HG03571 (cell line): ENCODE measurements around the gene KLHL40.

Source experiments
- ATAC-seq: cut with Tn5 transposase; IDR thresholded peaks from one replicate; pipeline ENCODE4 v1.9.1; 2021; ENCODE audit not compliant: unreplicated experiment

KLHL40 gene

DNA sequence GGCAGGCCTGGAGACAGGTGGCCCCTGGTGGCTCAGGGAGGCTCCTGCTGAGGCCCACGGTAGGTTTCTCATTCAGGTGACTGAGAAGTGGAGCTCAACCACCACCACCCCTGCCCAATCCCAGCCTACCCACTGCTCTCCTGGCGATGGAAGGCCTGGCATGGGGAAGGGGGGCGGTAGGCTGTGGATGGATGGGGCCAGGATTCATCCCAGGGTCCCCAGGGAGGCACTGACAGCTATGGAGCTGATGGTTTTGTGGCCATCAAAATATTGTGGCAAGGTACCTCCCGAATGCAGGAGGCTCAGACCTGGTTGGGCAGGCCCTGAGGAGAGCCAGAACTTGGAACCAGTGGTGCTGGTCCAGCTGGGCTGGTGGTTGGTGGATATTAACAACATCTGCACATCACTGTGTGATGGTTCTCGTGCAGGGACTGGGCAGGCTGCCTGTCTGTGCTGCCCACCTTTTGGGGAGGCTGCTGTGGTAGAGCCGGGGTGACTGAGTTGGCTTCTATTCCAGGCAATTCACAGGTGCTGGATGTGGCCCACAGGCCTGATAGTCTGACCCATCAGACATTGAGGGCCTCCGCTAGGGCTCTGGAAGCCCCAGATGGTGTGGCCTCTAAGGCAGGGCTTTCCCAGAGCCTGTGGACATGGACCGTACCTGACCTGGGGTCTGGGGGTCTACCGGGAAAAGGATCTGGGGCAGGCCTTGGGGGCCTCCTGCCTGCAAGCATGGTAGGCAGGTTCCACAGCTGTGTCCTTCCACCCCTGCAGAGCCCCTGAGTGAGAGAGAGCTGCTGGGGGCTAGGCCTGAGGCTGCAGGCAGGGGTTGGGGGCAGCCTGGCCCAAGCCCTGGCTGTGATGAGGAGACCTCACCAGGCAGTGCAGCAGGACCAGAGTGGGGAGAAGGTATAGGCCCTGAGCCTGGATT, 28.4 kb upstream of the KLHL40 start:
- no peak for ATAC-seq

DNA sequence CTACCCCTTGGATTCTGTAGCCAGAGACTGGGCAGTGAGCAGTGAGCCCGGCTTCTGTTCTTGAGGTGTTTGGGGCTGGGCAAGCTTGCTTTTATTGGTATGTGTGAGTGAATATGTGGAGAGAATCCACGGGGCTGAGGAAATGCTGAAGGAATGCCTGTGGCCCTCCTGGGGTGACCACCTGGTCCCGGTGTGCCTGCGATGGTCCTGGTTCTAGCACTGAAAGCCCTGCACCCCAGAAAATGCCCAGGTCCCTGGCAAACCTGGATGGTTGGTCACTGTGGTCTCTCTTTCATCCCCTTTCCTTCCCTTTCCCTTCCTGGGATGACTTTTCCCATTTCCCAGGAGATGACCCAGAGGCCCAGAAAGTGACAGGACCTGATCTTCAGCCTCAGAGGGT, 27.7 kb upstream of the KLHL40 start:
- no peak for ATAC-seq

DNA sequence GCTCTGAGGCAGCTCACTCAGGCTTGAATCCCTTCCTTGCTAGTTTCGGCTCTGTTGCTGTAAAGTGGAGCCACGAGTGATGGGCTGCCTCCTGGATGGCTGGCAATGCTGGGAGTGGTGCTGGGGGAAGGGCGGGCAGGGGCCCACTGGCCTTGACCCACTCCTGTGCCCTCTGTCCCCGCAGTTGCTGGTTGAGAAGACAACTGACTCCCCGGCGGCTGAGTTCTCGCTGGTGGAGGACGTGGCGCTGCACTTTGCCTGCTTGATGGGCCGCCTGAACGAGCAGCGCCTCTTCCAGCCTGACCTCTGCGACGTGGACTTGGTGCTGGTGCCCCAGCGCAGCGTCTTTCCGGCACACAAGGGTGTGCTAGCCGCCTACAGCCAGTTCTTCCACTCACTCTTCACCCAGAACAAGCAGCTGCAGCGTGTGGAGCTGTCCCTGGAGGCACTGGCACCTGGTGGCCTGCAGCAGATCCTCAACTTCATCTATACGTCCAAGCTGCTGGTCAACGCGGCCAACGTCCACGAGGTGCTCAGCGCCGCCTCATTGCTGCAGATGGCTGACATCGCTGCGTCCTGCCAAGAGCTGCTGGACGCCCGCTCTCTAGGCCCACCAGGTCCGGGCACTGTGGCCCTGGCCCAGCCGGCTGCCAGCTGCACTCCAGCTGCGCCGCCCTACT, 27.1 kb upstream of the KLHL40 start:
- no peak for ATAC-seq

DNA sequence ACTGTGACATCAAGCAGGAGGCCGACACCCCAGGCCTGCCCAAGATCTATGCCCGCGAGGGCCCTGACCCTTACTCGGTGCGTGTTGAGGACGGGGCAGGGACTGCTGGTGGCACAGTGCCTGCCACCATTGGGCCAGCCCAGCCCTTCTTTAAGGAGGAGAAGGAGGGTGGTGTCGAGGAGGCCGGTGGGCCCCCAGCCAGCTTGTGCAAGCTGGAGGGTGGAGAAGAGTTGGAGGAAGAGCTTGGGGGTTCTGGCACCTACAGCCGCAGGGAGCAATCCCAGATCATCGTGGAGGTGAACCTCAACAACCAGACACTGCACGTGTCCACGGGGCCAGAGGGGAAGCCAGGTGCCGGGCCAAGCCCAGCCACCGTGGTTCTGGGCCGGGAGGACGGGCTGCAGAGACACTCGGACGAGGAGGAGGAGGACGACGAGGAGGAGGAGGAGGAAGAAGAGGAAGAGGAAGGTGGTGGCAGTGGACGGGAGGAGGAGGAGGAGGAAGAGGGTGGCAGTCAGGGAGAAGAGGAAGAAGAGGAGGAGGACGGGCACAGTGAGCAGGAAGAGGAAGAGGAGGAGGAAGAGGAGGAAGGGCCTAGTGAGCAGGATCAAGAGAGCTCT, 26.5 kb upstream of the KLHL40 start:
- no peak for ATAC-seq

DNA sequence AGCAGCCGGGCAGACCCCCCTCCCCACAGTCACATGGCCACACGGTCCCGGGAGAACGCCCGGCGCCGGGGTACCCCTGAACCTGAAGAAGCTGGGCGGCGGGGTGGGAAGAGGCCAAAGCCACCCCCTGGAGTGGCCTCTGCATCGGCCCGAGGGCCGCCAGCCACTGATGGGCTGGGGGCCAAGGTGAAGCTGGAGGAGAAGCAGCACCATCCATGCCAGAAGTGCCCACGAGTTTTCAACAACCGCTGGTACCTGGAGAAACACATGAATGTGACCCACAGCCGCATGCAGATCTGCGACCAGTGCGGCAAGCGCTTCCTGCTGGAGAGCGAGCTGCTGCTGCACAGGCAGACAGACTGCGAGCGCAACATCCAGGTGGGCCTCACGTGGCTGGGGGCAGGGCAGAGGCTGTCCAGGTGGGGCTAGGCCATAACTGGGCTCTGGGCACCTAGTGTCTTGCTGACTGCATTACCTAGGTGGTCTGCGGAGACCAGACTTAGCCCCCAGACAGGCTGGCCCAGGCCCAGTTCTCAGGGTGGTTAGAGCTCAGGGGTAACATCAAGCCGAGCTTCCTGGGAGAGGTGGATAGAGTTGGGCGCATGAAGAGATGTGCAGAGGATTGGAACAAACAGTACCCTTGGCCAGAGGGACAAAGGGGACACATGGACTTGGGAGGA, 25.7 kb upstream of the KLHL40 start:
- ATAC-seq = no peak

DNA sequence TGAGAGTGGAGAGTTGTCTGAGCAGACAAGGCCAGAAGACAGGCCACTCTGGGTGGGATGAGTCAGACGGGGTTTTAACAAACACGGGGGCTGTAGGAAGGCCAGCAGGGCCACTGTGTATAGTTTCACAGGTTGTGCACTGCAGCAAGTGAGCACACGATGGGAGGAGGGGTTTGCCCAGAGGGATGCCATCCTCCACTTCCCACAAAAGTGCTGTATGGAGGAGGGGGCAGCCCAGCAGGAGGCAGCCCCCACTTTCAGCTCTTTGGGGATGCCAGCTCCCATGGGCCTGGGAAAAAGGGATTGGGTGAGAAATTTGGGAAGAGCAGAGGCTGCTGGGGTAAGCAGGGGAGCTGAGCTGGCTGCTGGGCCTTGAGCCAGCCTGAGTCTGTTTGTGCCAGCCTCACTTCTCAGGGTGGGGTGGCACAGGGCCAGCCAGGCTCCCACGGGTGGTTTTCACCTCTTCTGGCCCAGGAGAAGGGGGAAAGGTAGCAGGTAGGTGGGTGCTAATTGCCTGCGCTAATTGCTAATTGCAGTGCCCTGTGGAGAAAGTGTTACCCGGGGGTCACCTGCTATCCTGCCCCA, 25.1 kb upstream of the KLHL40 start:
- no peak for ATAC-seq

DNA sequence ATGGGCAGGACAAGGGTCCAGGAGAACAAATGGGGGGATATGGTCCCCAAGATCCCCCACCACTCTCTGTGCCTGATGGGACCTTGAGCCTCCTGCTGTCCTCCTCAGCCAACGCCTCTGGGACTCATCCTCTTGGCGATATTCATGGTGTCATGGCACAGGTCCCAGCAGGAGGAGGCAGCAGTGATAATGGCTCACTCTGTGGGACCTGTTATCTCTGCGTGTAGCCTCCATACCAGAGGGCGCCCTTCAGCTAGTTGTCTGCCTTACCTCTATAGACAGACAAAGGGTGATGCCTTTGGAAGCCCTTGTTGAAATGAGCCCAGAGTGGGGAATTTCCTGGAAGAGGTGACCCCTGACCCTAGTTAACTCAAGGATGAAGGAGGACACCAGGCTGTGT, 24.4 kb upstream of the KLHL40 start:
- no peak for ATAC-seq

DNA sequence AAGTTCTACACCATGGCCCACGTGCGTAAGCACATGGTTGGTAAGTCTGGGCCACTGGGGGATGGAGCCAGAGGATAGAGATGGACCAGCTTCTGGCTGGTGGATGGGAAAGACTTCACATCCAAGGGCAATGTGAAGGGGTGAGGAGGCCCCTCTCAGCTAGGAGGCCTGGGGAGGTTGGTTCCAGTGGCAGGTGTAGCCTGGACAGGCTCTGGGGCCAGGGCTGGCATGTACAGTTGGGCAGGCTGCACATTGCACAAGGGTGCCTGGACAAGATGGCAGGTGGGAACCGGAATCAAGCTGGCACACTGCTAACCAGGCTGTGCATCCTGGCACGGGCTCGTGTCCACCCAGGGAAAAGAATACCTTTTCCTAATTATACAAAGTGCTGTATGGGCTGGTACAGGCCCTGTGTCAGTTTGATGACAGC, 23.7 kb upstream of the KLHL40 start:
- ATAC-seq = no peak

DNA sequence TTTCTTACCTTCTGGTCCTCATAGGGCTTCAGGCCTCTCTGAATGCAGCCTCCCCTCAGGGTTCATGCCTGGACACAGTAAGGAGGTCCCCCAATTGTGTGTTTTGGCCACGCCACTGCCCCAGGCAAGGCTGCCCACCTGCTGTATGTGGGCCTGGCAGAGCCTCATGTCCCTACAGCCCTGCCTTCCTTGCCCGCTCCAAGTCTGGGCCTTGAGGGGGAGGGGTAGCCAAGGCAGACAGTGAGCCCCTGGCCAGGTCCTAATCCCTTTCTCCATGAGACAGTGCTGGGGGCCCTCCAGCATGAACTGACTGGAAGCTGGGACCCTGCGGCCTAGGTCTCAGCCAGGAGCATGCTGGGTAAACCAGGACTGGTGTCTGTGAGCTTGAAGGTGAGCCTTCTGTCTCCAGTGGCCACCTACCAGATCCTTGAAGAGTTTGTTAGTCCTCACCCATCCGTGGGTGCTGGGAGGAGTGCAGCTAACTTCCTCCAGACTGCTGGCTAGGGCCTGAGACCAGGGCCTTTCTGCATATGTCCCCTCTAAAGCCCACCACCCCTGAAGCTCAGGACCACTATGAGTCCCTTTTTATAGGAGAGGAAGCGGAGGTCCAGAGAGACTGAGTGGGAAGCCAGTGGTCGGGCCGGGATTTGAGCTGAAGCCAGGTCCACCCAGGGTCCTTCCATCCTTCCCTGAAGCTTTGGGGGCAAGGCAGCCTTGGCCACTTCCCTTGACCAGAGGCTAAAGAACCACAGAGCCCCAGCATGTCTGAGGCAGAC, 23.1 kb upstream of the KLHL40 start:
- no peak for ATAC-seq

DNA sequence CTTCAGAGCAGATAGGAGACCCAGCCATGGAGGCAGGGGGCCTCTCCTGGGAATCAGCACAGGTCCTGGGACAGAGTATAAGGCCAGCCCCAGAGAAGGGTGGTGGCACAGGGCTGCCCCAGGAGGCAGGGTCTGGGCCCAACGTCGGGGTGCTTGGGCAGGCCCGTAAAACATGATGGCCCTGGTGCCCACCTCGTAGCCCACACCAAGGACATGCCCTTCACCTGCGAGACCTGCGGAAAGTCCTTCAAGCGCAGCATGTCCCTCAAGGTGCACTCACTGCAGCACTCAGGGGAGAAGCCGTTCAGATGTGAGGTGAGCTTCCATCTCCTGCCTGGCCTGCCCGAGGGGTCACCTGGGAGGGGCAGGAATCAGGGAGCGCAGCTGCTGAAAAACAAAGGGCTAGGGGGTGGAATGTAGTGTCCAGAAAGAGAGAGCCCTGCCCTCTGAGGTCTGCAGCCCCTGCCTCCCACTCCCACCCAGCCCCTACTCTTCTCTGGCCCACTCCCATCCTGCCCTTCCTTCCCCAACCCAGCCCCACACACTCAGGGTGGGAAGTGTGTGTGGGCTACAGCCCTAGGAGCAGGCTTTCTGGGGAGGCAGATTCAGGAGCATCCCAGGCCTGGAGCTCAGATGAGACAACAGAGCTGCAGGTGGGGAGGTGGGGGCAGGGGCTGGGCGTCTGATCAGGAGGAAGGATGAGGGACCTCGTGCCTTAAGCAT, 22.4 kb upstream of the KLHL40 start:
- ATAC-seq = no peak

DNA sequence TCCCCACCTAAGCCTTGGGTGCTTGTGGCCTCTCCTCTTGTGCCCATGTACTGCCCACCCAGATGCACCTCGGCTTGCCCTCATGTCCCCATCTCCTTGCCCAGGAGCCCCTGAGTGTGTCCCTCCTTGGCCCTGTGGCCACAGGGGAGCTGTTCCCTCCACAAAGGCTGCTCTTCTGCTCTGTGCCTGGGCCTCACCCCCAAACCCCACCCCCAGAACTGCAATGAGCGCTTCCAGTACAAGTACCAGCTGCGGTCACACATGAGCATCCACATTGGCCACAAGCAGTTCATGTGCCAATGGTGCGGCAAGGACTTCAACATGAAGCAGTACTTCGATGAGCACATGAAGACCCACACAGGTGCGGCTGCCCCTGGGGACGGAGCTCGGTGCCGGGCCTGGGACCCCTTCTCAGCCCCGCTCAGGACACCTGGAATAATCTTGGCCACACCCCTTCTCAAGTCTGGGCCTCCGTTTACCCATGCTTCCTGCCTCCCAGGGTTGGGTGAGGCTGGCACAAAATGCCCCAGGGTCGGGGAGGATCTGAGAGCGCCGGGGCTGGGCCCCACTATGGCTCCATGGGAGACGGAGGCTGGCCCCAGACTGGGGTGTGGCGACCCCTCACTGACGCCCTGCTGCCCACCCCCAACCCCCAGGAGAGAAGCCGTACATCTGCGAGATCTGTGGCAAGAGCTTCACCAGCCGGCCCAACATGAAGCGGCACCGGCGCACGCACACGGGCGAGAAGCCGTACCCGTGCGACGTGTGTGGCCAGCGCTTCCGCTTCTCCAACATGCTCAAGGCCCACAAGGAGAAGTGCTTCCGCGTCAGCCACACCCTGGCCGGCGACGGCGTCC, 21.5 kb upstream of the KLHL40 start:
- ATAC-seq = no peak

DNA sequence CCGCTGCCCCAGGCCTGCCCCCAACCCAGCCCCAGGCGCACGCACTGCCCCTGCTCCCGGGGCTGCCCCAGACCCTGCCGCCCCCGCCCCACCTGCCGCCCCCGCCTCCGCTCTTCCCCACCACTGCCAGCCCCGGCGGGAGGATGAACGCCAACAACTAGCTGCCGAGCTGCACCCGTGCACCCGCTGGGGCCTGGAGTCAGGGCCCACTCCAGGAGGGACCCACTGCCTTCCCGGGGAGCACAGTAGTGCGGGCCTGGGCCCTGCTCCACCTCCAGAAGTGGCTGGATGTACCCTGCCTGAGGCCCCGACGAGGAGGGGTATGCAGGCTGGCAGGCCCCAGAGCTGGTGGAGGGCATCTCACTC, 20.9 kb upstream of the KLHL40 start:
- ATAC-seq = no peak

DNA sequence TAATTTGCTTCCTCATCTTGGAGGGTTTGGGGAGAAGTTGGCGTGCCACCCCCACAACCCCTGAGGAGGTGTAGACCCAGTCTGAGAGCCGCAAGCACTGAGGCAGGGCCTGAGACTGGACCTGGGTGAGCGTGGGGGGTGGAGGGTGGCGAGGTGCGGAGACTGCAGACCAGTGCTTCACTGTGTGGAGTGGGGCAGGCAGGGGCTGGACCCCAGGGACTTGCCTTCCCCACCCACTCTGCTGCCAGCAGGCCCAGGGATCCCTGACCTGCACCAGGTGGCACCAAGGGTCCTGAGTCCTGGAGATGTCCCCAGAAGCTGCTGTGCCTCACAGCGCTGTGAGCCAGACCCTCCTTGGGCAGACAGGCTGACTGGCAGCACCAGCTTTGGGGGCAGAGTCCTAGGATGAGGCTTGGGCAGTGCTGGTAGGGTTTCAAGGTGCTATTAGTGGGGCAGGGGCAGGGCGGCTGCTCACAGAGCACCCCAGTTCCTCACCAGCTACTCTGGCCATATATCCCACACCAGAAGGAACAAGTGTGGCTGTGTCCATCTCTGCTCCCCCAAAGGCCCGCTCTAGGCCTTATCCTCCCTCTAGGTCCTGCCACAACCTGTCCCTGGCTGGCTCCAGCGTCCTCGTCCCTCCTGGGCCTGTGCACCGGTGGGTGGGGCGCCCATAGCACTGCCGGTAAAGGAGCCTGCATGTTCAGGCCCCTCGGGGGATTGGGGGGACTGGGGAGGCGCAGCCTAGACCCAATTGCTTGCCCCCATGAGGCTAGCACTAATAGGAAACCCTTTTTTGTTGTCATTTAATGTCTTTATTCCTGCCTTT, 20.1 kb upstream of the KLHL40 start:
- ATAC-seq = no peak

DNA sequence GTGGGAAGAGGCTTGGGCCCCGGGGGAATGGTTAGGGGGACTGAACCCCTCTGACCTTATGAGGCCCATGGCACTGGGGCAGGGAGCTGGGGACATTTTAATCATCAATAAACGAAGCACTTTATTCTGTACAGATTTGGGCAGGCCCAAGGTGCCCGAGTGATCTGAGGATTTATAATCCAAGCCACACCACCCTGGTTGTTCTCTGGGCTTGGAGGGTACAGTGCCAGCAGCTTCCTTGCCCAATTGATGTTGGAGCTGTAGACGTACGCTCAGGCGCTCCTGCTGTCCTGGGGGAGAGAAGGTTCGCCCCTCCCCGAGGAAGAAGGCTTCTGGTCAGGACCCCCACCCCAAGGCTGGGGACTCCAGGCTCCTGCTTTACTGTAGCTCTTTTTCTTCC, 19.3 kb upstream of the KLHL40 start:
- ATAC-seq = no peak

DNA sequence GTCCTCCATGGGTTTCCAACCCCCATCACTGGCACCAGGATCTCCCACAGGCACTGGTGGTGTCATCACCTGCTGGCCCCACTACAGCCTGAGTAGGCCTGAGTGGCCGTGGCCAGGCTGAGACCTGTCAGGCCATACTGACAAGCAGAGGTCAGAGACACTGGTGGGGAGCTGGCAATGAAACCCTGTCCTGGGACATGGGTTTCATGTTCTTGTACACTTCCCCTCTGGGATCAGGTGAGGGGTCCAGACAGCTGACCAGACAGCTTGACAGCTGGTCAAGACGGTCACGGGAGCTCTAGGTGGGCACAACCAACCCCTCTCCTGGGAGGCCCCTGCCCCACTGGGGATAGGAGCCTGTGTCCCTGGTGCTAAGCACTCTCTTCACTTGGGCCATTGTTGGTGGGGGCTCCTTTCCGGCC, 18.7 kb upstream of the KLHL40 start:
- ATAC-seq = no peak

DNA sequence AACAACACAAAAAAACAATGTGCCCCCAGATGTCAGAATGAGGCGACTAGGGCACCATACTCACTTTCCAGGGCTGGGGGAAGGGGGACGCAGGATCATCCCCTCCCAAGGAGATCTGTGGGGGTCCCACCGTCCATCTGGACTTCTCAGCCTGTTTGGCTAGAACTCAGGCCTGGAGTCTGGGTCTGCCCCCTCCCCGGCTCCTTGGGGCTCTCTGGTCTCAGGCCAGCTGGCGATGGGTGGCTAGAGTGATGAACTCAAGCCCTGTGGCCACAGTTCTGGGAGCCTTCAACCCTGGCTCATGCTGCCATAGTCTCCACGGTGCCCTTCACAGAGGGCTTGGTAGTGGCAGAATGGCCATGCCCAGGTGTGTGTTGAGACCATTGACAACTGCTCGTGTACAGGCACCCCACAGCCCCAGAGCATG, 18.2 kb upstream of the KLHL40 start:
- ATAC-seq = no peak

DNA sequence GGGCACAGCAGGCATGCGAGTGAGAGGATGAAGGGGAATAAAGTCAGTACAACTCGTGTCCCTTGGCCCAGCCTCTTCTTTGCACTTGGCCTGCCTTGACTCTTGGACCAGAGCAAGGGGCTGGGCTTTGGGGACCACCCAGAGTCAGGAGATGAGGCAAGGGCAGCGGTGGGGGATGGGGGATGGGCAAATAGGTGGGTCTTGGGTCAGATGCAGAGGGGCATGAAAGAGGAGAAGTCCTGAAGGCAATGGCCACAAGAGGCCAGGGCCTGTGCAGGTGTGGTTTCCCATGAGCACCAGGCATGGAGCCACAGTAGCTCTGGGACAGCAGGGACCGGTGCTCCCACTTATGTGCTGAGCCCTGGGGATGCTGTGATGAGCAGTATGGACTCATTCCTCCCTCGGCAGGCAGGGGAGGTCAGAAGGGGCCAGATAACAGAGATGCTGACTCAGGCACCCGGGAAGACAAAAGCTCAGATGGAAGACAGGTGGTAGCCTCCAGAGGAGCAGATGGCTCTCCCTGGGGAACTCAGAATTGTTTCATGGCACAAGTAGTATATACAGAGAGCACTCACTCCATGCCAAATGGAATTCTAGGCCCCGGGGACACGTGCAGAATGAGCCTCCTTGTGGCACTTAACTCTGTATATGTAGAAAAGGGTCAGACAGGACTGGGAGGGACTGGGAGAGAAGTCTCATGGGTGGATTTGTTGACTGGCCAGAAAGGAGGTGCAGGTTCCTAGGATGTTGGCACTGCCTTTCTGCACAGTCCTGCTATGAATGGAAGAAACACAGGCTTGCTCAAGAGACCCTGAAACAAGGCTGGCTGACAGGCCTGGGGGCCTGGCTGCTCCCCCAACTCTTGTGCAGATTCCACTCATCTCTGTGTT, 17.6 kb upstream of the KLHL40 start:
- no peak for ATAC-seq
